ENCODE results near the gene ATXN10.
"Not testable (repeated sequence)": the region's sequence is repeated elsewhere in the genome, so short reads cannot be mapped to it uniquely, and the experiment has no call there.

Gene ATXN10

GRCh38 chr22:45677063-45677462 lies 5.4 kb downstream of the ATXN10 start:
- in situ Hi-C loops (cut with MboI; ENCODE audit: low sequenced_read_pairs), result no loop called here

- in situ Hi-C loops (cut with MboI; ENCODE audit: low sequenced_read_pairs), result no loop called here
Observed at GRCh38 chr22:45678961-45679912, 7.6 kb downstream of the ATXN10 start.

GRCh38 chr22:45680932-45681700 lies 9.5 kb downstream of the ATXN10 start:
- in situ Hi-C loops (cut with MboI; ENCODE audit: low sequenced_read_pairs), result no loop called here

- in situ Hi-C loops (cut with MboI; ENCODE audit: low sequenced_read_pairs), result no loop called here
Observed at GRCh38 chr22:45682064-45682463, 10.4 kb downstream of the ATXN10 start.

GRCh38 chr22:45682773-45683172 lies 11.1 kb downstream of the ATXN10 start:
- in situ Hi-C loops (cut with MboI; ENCODE audit: low sequenced_read_pairs), result not testable (repeated sequence)

- in situ Hi-C loops (cut with MboI; ENCODE audit: low sequenced_read_pairs), result no loop called here
Observed at GRCh38 chr22:45683248-45683647, 11.6 kb downstream of the ATXN10 start.

GRCh38 chr22:45683680-45684079 lies 12.0 kb downstream of the ATXN10 start:
- in situ Hi-C loops (cut with MboI; ENCODE audit: low sequenced_read_pairs), result no loop called here

GRCh38 chr22:45684169-45684568 lies 12.5 kb downstream of the ATXN10 start:
- in situ Hi-C loops (cut with MboI; ENCODE audit: low sequenced_read_pairs), result no loop called here

GRCh38 chr22:45684752-45685574 lies 13.3 kb downstream of the ATXN10 start:
- in situ Hi-C loops (cut with MboI; ENCODE audit: low sequenced_read_pairs), result no loop called here

- in situ Hi-C loops (cut with MboI; ENCODE audit: low sequenced_read_pairs), result no loop called here
Observed at GRCh38 chr22:45686004-45686403, 14.4 kb downstream of the ATXN10 start.

- in situ Hi-C loops (cut with MboI; ENCODE audit: low sequenced_read_pairs), result no loop called here
Observed at GRCh38 chr22:45686836-45687235, 15.2 kb downstream of the ATXN10 start.

- in situ Hi-C loops (cut with MboI; ENCODE audit: low sequenced_read_pairs), result no loop called here
Observed at GRCh38 chr22:45688600-45689080, 17.0 kb downstream of the ATXN10 start.

GRCh38 chr22:45689211-45689610 lies 17.6 kb downstream of the ATXN10 start:
- in situ Hi-C loops (cut with MboI; ENCODE audit: low sequenced_read_pairs), result no loop called here

- in situ Hi-C loops (cut with MboI; ENCODE audit: low sequenced_read_pairs), result no loop called here
Observed at GRCh38 chr22:45690008-45690407, 18.4 kb downstream of the ATXN10 start.

- in situ Hi-C loops (cut with MboI; ENCODE audit: low sequenced_read_pairs), result no loop called here
Observed at GRCh38 chr22:45692549-45692948, 20.9 kb downstream of the ATXN10 start.

- in situ Hi-C loops (cut with MboI; ENCODE audit: low sequenced_read_pairs), result no loop called here
Observed at GRCh38 chr22:45693835-45694234, 22.2 kb downstream of the ATXN10 start.

- in situ Hi-C loops (cut with MboI; ENCODE audit: low sequenced_read_pairs), result no loop called here
Observed at GRCh38 chr22:45696227-45696626, 24.6 kb downstream of the ATXN10 start.

- in situ Hi-C loops (cut with MboI; ENCODE audit: low sequenced_read_pairs), result no loop called here
Observed at GRCh38 chr22:45698094-45698493, 26.5 kb downstream of the ATXN10 start.

GRCh38 chr22:45702981-45703380 lies 31.3 kb downstream of the ATXN10 start:
- in situ Hi-C loops (cut with MboI; ENCODE audit: low sequenced_read_pairs), result no loop called here

- in situ Hi-C loops (cut with MboI; ENCODE audit: low sequenced_read_pairs), result no loop called here
Observed at GRCh38 chr22:45703758-45704157, 32.1 kb downstream of the ATXN10 start.

- in situ Hi-C loops (cut with MboI; ENCODE audit: low sequenced_read_pairs), result no loop called here
Observed at GRCh38 chr22:45704648-45705047, 33.0 kb downstream of the ATXN10 start.
